ENCODE results near the gene MITF. TPM values are rescaled to one million over a fixed set of nuclear protein-coding genes. Genes with fewer than 3 reads are reported as not detected.

The MITF gene
- total and polyA plus RNA-seq, 3 experiments from 2014 or later = 0.38 to 0.81 TPM; not detected in 1

DNA sequence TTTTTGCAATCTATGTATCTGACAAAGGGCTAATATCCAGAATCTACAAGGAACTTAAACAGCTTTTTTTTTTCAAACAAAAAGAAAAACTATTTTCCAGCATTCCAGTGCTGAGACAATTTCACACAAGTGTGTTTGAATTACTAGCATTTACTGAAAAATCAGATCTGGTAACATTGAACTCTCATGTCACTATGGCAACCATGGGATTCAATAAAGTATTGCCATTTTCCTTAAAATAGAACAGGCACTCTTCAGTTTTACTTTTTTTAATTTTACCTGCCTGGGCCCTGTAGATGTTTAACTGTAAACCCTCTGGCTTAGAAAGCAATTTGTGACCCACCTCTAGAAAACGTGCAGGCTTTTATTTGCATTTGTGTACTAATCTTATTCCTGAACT lies 105.4 kb downstream of the MITF start:
- Histone ChIP-seq H3K27me3 (ENCODE audit: insufficient read depth, low read length, poor library complexity, severe bottlenecking) (no peaks in the 10 kb centered on the region), H3K9me3 (ENCODE audit: low read length) (no peaks in the 10 kb centered on the region), H3K4me1 (ENCODE audit: insufficient read depth, low read length) (no peaks in the 10 kb centered on the region), H3K36me3 (ENCODE audit: insufficient read depth, low read length) (no peaks in the 10 kb centered on the region), H3K27ac (ENCODE audit: low read depth, low read length) (no peak overlapping the region), H3K4me3 (ENCODE audit: low read length) (no peak overlapping the region)
- no peaks in the 10 kb centered on the region for H3K4me1 Mint-ChIP-seq
- no peak overlapping the region for H3K27ac Mint-ChIP-seq
- DNase-seq = no peak
- no peaks in the 10 kb centered on the region for H3K27me3 Mint-ChIP-seq
- no peak overlapping the region for H3K4me3 Mint-ChIP-seq
- peaks cover 0 to 8% (median under 1%) of the 10 kb centered on the region in 5 donors for H3K9me3 Mint-ChIP-seq
- POLR2A ChIA-PET = no interaction called here
- CTCF ChIA-PET = no interaction called here
- H3K36me3 Mint-ChIP-seq = no peaks in the 10 kb centered on the region

DNA sequence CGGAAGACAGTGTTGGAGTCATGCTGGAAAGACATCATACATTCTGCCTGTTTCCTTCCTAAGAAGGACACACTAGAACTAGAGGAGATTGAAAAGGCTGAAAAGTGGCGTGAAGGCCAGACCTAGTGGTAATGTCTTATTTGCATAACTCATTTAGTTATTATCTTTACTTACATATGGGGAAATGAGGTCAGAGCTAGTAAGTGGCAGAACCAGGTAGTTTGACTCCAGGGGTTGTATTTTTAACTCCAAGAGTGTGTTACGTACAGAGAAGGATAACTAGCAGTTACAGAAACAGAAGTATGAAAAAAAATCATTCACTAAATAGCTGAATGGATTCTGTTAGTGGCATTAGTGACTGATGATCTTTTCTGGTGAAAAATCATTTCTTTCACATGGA lies 108.0 kb downstream of the MITF start:
- Histone ChIP-seq H3K4me1 (ENCODE audit: insufficient read depth, low read length) (no peaks in the 10 kb centered on the region), H3K4me3 (ENCODE audit: low read length) (no peak overlapping the region), H3K27me3 (ENCODE audit: insufficient read depth, low read length, poor library complexity, severe bottlenecking) (no peaks in the 10 kb centered on the region), H3K9me3 (ENCODE audit: low read length) (no peaks in the 10 kb centered on the region), H3K36me3 (ENCODE audit: insufficient read depth, low read length) (no peaks in the 10 kb centered on the region), H3K27ac (ENCODE audit: low read depth, low read length) (no peak overlapping the region)
- Mint-ChIP-seq H3K27ac (no peak overlapping the region), H3K4me1 (no peaks in the 10 kb centered on the region), H3K27me3 (no peaks in the 10 kb centered on the region), H3K9me3 (peaks cover 0 to 8% (median 2%) of the 10 kb centered on the region in 5 donors), H3K4me3 (no peak overlapping the region), H3K36me3 (no peaks in the 10 kb centered on the region)
- CTCF ChIA-PET = no interaction called here
- POLR2A ChIA-PET = no interaction called here
- no peak for DNase-seq

DNA sequence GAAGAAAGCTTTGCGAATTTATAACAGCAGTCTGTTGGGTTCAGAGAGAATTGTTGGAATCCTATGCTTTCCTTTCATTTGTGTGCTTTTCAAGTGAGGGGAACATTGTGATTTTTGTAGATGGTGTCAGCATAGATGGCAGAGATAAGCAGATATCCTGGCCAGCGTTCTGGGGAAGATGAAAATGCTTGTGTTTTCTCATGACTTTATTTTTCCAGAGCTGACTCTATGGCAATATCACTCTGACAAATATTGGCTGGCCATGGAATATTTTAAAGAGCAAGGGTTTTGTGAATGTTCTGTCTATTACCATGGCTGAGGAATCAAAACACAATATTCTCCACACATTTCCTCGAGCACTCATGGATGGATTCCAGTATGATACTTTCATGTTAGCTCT lies 108.8 kb downstream of the MITF start:
- Histone ChIP-seq H3K36me3 (ENCODE audit: insufficient read depth, low read length) (no peaks in the 10 kb centered on the region), H3K27ac (ENCODE audit: low read depth, low read length) (no peak overlapping the region), H3K4me1 (ENCODE audit: insufficient read depth, low read length) (no peaks in the 10 kb centered on the region), H3K27me3 (ENCODE audit: insufficient read depth, low read length, poor library complexity, severe bottlenecking) (no peaks in the 10 kb centered on the region), H3K9me3 (ENCODE audit: low read length) (no peaks in the 10 kb centered on the region), H3K4me3 (ENCODE audit: low read length) (no peak overlapping the region)
- Mint-ChIP-seq H3K27ac (no peak overlapping the region), H3K27me3 (no peaks in the 10 kb centered on the region), H3K4me1 (no peaks in the 10 kb centered on the region), H3K9me3 (peaks cover 0 to 8% (median 2%) of the 10 kb centered on the region in 5 donors), H3K36me3 (no peaks in the 10 kb centered on the region), H3K4me3 (no peak overlapping the region)
- DNase-seq = no peak
- POLR2A ChIA-PET = no interaction called here
- CTCF ChIA-PET = no interaction called here

- ChIA-PET POLR2A (no interaction called here), CTCF (no interaction called here)
- peaks cover 0 to 1% of the 10 kb centered on the region in 2 donors for H3K27me3 Mint-ChIP-seq
- Histone ChIP-seq H3K9me3 (ENCODE audit: low read length) (no peaks in the 10 kb centered on the region), H3K36me3 (ENCODE audit: insufficient read depth, low read length) (no peaks in the 10 kb centered on the region), H3K4me1 (ENCODE audit: insufficient read depth, low read length) (no peaks in the 10 kb centered on the region), H3K27me3 (ENCODE audit: insufficient read depth, low read length, poor library complexity, severe bottlenecking) (no peaks in the 10 kb centered on the region), H3K4me3 (ENCODE audit: low read length) (no peak overlapping the region), H3K27ac (ENCODE audit: low read depth, low read length) (no peak overlapping the region)
- no peak overlapping the region for H3K4me3 Mint-ChIP-seq
- H3K36me3 Mint-ChIP-seq = no peaks in the 10 kb centered on the region
- no peak for DNase-seq
- H3K27ac Mint-ChIP-seq = no peak overlapping the region
- H3K4me1 Mint-ChIP-seq = no peaks in the 10 kb centered on the region
- H3K9me3 Mint-ChIP-seq = peaks cover 0 to 6% (median 2%) of the 10 kb centered on the region in 5 donors
These were observed 111.6 kb downstream of the MITF start for GRCh38 chr3:69850849-69851248.

- Mint-ChIP-seq H3K36me3 (no peaks in the 10 kb centered on the region), H3K27me3 (peaks cover 0 to 1% of the 10 kb centered on the region in 2 donors), H3K9me3 (peaks cover 0 to 4% (median 2%) of the 10 kb centered on the region in 5 donors), H3K4me3 (no peak overlapping the region), H3K4me1 (no peaks in the 10 kb centered on the region), H3K27ac (no peak overlapping the region)
- H3K36me3 ChIP-seq (ENCODE audit: insufficient read depth, low read length) = no peaks in the 10 kb centered on the region
- DNase-seq = no peak
- no peak overlapping the region for H3K4me3 ChIP-seq (ENCODE audit: low read length)
- no peaks in the 10 kb centered on the region for H3K27me3 ChIP-seq (ENCODE audit: insufficient read depth, low read length, poor library complexity, severe bottlenecking)
- POLR2A ChIA-PET = no interaction called here
- CTCF ChIA-PET = no interaction called here
- no peak overlapping the region for H3K27ac ChIP-seq (ENCODE audit: low read depth, low read length)
- no peaks in the 10 kb centered on the region for H3K9me3 ChIP-seq (ENCODE audit: low read length)
- H3K4me1 ChIP-seq (ENCODE audit: insufficient read depth, low read length) = no peaks in the 10 kb centered on the region
These were observed 113.8 kb downstream of the MITF start for GRCh38 chr3:69853027-69853426.

DNA sequence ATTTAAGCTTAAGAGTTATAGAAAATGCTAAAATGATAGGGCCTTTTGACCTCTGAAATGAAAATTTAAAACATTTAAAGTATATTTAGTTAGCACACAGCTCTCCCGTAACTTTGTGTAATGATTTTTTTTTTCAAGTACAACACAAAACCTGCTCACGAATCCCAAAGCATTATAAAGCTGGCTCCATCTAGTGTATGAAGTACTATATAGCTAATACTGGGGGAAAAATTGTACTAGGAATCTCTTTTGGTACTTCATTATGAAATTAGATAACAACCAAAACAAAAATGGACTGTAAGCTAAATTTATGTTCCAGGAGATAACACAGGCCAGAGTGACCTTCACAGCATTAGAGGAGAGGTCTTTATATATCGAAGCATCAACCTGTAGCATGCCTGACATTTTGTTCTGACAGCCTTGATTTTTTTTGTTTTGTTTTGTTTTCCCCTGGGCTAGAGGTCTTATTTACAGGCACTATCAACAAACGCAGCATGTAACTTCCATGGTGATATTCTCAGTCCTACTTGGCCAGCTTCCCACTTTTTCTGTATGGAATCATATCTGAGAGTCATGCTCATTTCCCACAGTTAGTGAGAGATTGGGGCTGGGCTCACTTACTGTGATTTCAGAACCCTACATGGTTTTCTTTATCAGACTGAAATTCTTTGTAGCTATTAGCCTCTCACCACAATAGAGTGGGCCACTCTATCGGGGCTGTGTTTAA lies 116.3 kb downstream of the MITF start:
- H3K27me3 ChIP-seq (ENCODE audit: insufficient read depth, low read length, poor library complexity, severe bottlenecking) = no peaks in the 10 kb centered on the region
- ChIA-PET CTCF (no interaction called here), POLR2A (no interaction called here)
- no peaks in the 10 kb centered on the region for H3K36me3 ChIP-seq (ENCODE audit: insufficient read depth, low read length)
- H3K4me3 ChIP-seq (ENCODE audit: low read length) = no peak overlapping the region
- Mint-ChIP-seq H3K27ac (no peak overlapping the region), H3K9me3 (peaks cover 0 to 5% (median 0%) of the 10 kb centered on the region in 5 donors), H3K36me3 (no peaks in the 10 kb centered on the region), H3K27me3 (peaks cover 0 to 1% of the 10 kb centered on the region in 2 donors), H3K4me3 (no peak overlapping the region), H3K4me1 (no peaks in the 10 kb centered on the region)
- no peaks in the 10 kb centered on the region for H3K9me3 ChIP-seq (ENCODE audit: low read length)
- no peak for DNase-seq
- H3K4me1 ChIP-seq (ENCODE audit: insufficient read depth, low read length) = no peaks in the 10 kb centered on the region
- no peak overlapping the region for H3K27ac ChIP-seq (ENCODE audit: low read depth, low read length)

DNA sequence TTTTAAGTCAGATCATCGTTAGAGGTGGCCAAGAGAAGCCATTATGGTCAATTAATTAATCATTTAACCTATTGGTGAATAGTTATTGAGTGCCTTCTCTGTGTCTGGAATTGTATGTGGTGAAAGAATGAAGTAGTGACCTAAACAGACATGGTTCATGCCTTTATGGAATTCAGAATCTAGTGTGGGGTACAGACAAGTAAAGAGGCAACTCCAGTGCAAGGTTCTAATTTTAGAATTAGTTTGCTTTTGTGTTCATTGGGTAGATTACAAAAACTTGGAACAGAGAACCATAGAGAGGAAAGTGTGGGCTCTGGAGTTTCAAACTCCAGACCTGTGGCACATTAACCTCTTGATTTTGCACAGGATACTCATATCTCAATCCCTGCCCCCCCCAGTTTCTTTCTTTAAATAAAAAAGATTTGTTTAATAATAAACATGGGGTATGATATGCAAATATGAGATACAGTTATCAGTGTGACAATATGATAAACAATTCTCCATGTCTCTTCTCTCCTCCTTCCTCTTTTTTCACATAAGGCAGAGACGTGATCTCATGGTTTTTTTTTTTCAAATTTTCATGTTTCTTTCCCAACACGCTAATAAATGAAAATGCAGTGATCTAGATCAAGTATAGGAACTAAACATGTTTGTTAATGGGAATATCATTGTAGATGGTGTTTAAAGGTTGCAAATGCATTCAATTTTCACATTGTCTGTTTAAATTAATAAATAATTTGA lies 117.9 kb downstream of the MITF start:
- CTCF ChIA-PET = no interaction called here
- Histone ChIP-seq H3K27me3 (ENCODE audit: insufficient read depth, low read length, poor library complexity, severe bottlenecking) (no peaks in the 10 kb centered on the region), H3K4me3 (ENCODE audit: low read length) (no peak overlapping the region), H3K36me3 (ENCODE audit: insufficient read depth, low read length) (no peaks in the 10 kb centered on the region), H3K4me1 (ENCODE audit: insufficient read depth, low read length) (no peaks in the 10 kb centered on the region), H3K27ac (ENCODE audit: low read depth, low read length) (no peak overlapping the region), H3K9me3 (ENCODE audit: low read length) (no peaks in the 10 kb centered on the region)
- no peak for DNase-seq
- no peak overlapping the region for H3K27ac Mint-ChIP-seq
- no peaks in the 10 kb centered on the region for H3K4me1 Mint-ChIP-seq
- no peaks in the 10 kb centered on the region for H3K36me3 Mint-ChIP-seq
- H3K9me3 Mint-ChIP-seq = peaks cover 0 to 8% (median 0%) of the 10 kb centered on the region in 5 donors
- peaks cover 0 to 1% of the 10 kb centered on the region in 2 donors for H3K27me3 Mint-ChIP-seq
- POLR2A ChIA-PET = no interaction called here
- no peak overlapping the region for H3K4me3 Mint-ChIP-seq

- ChIA-PET CTCF (no interaction called here), POLR2A (no interaction called here)
- no peak overlapping the region for H3K4me3 ChIP-seq (ENCODE audit: low read length)
- Mint-ChIP-seq H3K36me3 (no peaks in the 10 kb centered on the region), H3K4me1 (no peaks in the 10 kb centered on the region), H3K27ac (no peak overlapping the region), H3K9me3 (peaks cover 0 to 4% (median 0%) of the 10 kb centered on the region in 5 donors), H3K4me3 (no peak overlapping the region), H3K27me3 (no peaks in the 10 kb centered on the region)
- H3K27me3 ChIP-seq (ENCODE audit: insufficient read depth, low read length, poor library complexity, severe bottlenecking) = no peaks in the 10 kb centered on the region
- no peaks in the 10 kb centered on the region for H3K9me3 ChIP-seq (ENCODE audit: low read length)
- H3K36me3 ChIP-seq (ENCODE audit: insufficient read depth, low read length) = no peaks in the 10 kb centered on the region
- DNase-seq = no peak
- H3K27ac ChIP-seq (ENCODE audit: low read depth, low read length) = no peak overlapping the region
- H3K4me1 ChIP-seq (ENCODE audit: insufficient read depth, low read length) = no peaks in the 10 kb centered on the region
These were observed 122.3 kb downstream of the MITF start for GRCh38 chr3:69861556-69861955.
